Stimulated activated naive CD4-positive, alpha-beta T cell treated with Interleukin-2 at 50 U/mL for 16 hours (primary cell): ENCODE measurements around the gene LACTB.

Experiments used
- DNase-seq: peaks from one replicate; lab custom pipeline; 2025; lab: John Stamatoyannopoulos, UW

The LACTB gene

GRCh38 chr15:63172851-63173451 is 51.3 kb downstream of the LACTB start:
- no peak for DNase-seq

- no peak for DNase-seq
These were observed 54.6 kb downstream of the LACTB start for GRCh38 chr15:63176302-63176701.

- DNase-seq = no peak
These were observed 56.4 kb downstream of the LACTB start for GRCh38 chr15:63178034-63178433.

- no peak for DNase-seq
These were observed 59.1 kb downstream of the LACTB start for GRCh38 chr15:63180746-63181145.

- DNase-seq = no peak
These were observed 60.0 kb downstream of the LACTB start for GRCh38 chr15:63181648-63182047.

GRCh38 chr15:63185206-63185605 is 63.5 kb downstream of the LACTB start:
- no peak for DNase-seq

- no peak for DNase-seq
These were observed 64.4 kb downstream of the LACTB start for GRCh38 chr15:63186065-63186464.

- no peak for DNase-seq
These were observed 66.0 kb downstream of the LACTB start for GRCh38 chr15:63187589-63188226.

GRCh38 chr15:63188247-63188925 is 66.7 kb downstream of the LACTB start:
- DNase-seq = no peak

GRCh38 chr15:63188926-63189871 is 67.5 kb downstream of the LACTB start, which contains the start of gene RAB8B:
RAB8B (plus strand) TSS chr15:63189606; CDS start chr15:63189625, 19 bp downstream.
- peak; percentile 97 for DNase-seq

GRCh38 chr15:63189941-63190768 is 68.5 kb downstream of the LACTB start:
- DNase-seq = no peak

GRCh38 chr15:63190769-63191649 is 69.3 kb downstream of the LACTB start:
- no peak for DNase-seq
